Thyroid gland (tissue), 4 donors: ENCODE measurements around the gene GJD4.

Source experiments
- CTCF ChIP-seq, 6 experiments: fragments of 200-600 bp in 3 of 6; fragments of 450-650 bp in 3 of 6; sonication (generic) in 3 of 6; IDR thresholded peaks; one replicate each; pipeline ENCODE4 v1.5.1; 2016 to 2019; ENCODE audit warnings: antibody characterized with exemption in 6 of 6, mild to moderate bottlenecking in 2 of 6, inconsistent platforms in 1 of 6, moderate library complexity in 1 of 6
- POLR2A ChIP-seq, 2 donors: fragments of 450-650 bp; IDR thresholded peaks; one replicate each; pipeline ENCODE4 v1.6.1; 2017; ENCODE audit warnings: antibody characterized with exemption in 2 of 2, mild to moderate bottlenecking in 2 of 2, moderate library complexity in 1 of 2

GRCh38 chr10:35579726-35580422 lies 25.3 kb upstream of the GJD4 start:
- TF ChIP-seq CTCF (IDR thresholded peaks at IDR 0.05) (no peak), POLR2A (IDR thresholded peaks at IDR 0.05) (no peak)
